Thoracic aorta (tissue), 2 donors: ENCODE results near the gene LRRC28. TPM values are rescaled to one million over a fixed set of nuclear protein-coding genes. Genes with fewer than 3 reads are reported as not detected.

ENCODE experiments used
- ATAC-seq: fragments of 150-250 bp; one replicate; pipeline ENCODE4 v1.8.0; 2017; ENCODE audit warnings: low read depth; ENCODE audit not compliant: insufficient number of reproducible peaks, low FRiP score
- DNase-seq: peaks from one replicate; pipeline ENCODE4 v3.0.0-alpha.2; 2020; ENCODE audit warnings: low spot score
- H3K27ac ChIP-seq, 2 donors: fragments of 200-600 bp; sonication (generic); 1 replicate in 1 of 2; 2 replicates in 1 of 2; pipeline ENCODE4 v1.5.1; 2016; ENCODE audit warnings: mild to moderate bottlenecking in 2 of 2, moderate library complexity in 2 of 2
- H3K27me3 ChIP-seq: fragments of 200-600 bp; sonication (generic); replicated peaks from 2 replicates; pipeline ENCODE4 v1.6.0; 2016; ENCODE audit warnings: mild to moderate bottlenecking; ENCODE audit not compliant: insufficient read depth
- H3K36me3 ChIP-seq: fragments of 200-600 bp; sonication (generic); one replicate; pipeline ENCODE4 v1.5.1; 2016
- H3K4me1 ChIP-seq, 2 donors: fragments of 200-600 bp; sonication (generic); 1 replicate in 1 of 2; 2 replicates in 1 of 2; pipeline versions ENCODE4 v1.5.1 to v1.6.0; 2016; ENCODE audit warnings: low read depth in 2 of 2, mild to moderate bottlenecking in 1 of 2; ENCODE audit not compliant: control insufficient read depth in 1 of 2
- H3K4me3 ChIP-seq: fragments of 200-600 bp; sonication (generic); 2 replicates; pipeline ENCODE4 v1.5.1; 2016; ENCODE audit warnings: mild to moderate bottlenecking
- H3K9me3 ChIP-seq: fragments of 200-600 bp; sonication (generic); 2 replicates; pipeline ENCODE4 v1.5.1; 2016
- CTCF ChIP-seq: fragments of 200-600 bp; sonication (generic); IDR thresholded peaks from one replicate; pipeline ENCODE4 v1.5.1; 2019; ENCODE audit warnings: antibody characterized with exemption
- total RNA-seq, 2 donors: library from RNA; depleted of rRNA; stranded (reverse); fragments of >200 nt; gene quantifications; one replicate each; pipeline versions ENCODE4 v1.1.0 to v1.2.3, GENCODE V29; 2016

Gene LRRC28
- total RNA-seq, 2 donors from 2014 or later = 30.1 to 35.3 TPM

- ATAC-seq = no peak
- Histone ChIP-seq H3K36me3 (no peaks in the 10 kb centered on the region), H3K27me3 (no peaks in the 10 kb centered on the region), H3K4me1 (peaks cover 15 to 32% of the 10 kb centered on the region in 2 donors), H3K9me3 (no peaks in the 10 kb centered on the region), H3K4me3 (no peak overlapping the region), H3K27ac (no peak overlapping the region)
- TF ChIP-seq CTCF = no peak
- no peak for DNase-seq
Observed at GRCh38 chr15:99410477-99410876, 159.2 kb downstream of the LRRC28 start.

GRCh38 chr15:99411234-99411633 lies 160.0 kb downstream of the LRRC28 start:
- Histone ChIP-seq H3K36me3 (no peaks in the 10 kb centered on the region), H3K9me3 (no peaks in the 10 kb centered on the region), H3K4me3 (no peak overlapping the region), H3K27me3 (no peaks in the 10 kb centered on the region), H3K27ac (no peak overlapping the region), H3K4me1 (peaks cover 15 to 32% of the 10 kb centered on the region in 2 donors)
- DNase-seq (no peak), ATAC-seq (no peak)
- TF ChIP-seq CTCF = no peak

- H3K27me3 ChIP-seq = no peaks in the 10 kb centered on the region
- no peak for TF ChIP-seq CTCF
- H3K9me3 ChIP-seq = no peaks in the 10 kb centered on the region
- H3K4me3 ChIP-seq = no peak overlapping the region
- no peaks in the 10 kb centered on the region for H3K36me3 ChIP-seq
- peaks cover 15 to 29% of the 10 kb centered on the region in 2 donors for H3K4me1 ChIP-seq
- DNase-seq (no peak), ATAC-seq (no peak)
- no peak overlapping the region for H3K27ac ChIP-seq
Observed at GRCh38 chr15:99412082-99412481, 160.8 kb downstream of the LRRC28 start.

- no peak for TF ChIP-seq CTCF
- Histone ChIP-seq H3K36me3 (no peaks in the 10 kb centered on the region), H3K27ac (no peak overlapping the region), H3K4me1 (peaks cover 15 to 23% of the 10 kb centered on the region in 2 donors), H3K4me3 (no peak overlapping the region), H3K27me3 (no peaks in the 10 kb centered on the region), H3K9me3 (no peaks in the 10 kb centered on the region)
- no peak for ATAC-seq
- DNase-seq = no peak
Observed at GRCh38 chr15:99412626-99413025, 161.3 kb downstream of the LRRC28 start.

GRCh38 chr15:99413955-99414754 lies 162.9 kb downstream of the LRRC28 start:
- Histone ChIP-seq H3K4me1 (peaks cover 3 to 8% of the 10 kb centered on the region in 2 donors), H3K27ac (no peak overlapping the region), H3K27me3 (no peaks in the 10 kb centered on the region), H3K36me3 (no peaks in the 10 kb centered on the region), H3K4me3 (no peak overlapping the region), H3K9me3 (no peaks in the 10 kb centered on the region)
- TF ChIP-seq CTCF = no peak
- ATAC-seq (no peak), DNase-seq (no peak)
